Nephron progenitor cell (in vitro differentiated cells): ENCODE results near the gene DAB1.
"Not testable (repeated sequence)": the region's sequence is repeated elsewhere in the genome, so short reads cannot be mapped to it uniquely, and the experiment has no call there.

Source experiments
- DNase-seq: peaks from one replicate; pipeline ENCODE4 v3.0.0; 2021
- H3K27ac Mint-ChIP-seq: 2 replicates; pipeline ENCODE4 v1.8.0; 2021; ENCODE audit warnings: mild to moderate bottlenecking, moderate library complexity, mixed read lengths
- H3K27me3 Mint-ChIP-seq: 2 replicates; pipeline ENCODE4 v1.8.0; 2021; ENCODE audit warnings: mild to moderate bottlenecking, low read depth, mixed read lengths; ENCODE audit not compliant: poor library complexity
- H3K36me3 Mint-ChIP-seq: 2 replicates; pipeline ENCODE4 v1.8.0; 2021; ENCODE audit warnings: low read depth, mixed read lengths
- H3K4me1 Mint-ChIP-seq: 2 replicates; pipeline ENCODE4 v1.8.0; 2021; ENCODE audit warnings: mixed read lengths
- H3K4me3 Mint-ChIP-seq: 2 replicates; pipeline ENCODE4 v1.8.0; 2021; ENCODE audit warnings: mild to moderate bottlenecking, moderate library complexity, mixed read lengths
- H3K9me3 Mint-ChIP-seq: 2 replicates; pipeline ENCODE4 v1.8.0; 2021; ENCODE audit warnings: mild to moderate bottlenecking, moderate library complexity, mixed read lengths
- TF ChIP-seq, protein P1 (sequence below): fragments of 200-600 bp; sonication (generic); IDR thresholded peaks from 2 replicates; pipeline ENCODE4 v1.5.0; 2021; ENCODE audit warnings: antibody characterized with exemption

Gene DAB1

GRCh38 chr1:57222307-57222706 is 201.6 kb downstream of the DAB1 start:
- no peak overlapping the region for H3K4me3 Mint-ChIP-seq
- DNase-seq: no peak
- peak overlapping the region; percentile 3 for H3K27ac Mint-ChIP-seq
- no peaks in the 10 kb centered on the region for H3K4me1 Mint-ChIP-seq
- no peaks in the 10 kb centered on the region for H3K36me3 Mint-ChIP-seq
- H3K9me3 Mint-ChIP-seq: peaks cover 6% of the 10 kb centered on the region
- H3K27me3 Mint-ChIP-seq: no peaks in the 10 kb centered on the region
- TF ChIP-seq, protein P1, sequence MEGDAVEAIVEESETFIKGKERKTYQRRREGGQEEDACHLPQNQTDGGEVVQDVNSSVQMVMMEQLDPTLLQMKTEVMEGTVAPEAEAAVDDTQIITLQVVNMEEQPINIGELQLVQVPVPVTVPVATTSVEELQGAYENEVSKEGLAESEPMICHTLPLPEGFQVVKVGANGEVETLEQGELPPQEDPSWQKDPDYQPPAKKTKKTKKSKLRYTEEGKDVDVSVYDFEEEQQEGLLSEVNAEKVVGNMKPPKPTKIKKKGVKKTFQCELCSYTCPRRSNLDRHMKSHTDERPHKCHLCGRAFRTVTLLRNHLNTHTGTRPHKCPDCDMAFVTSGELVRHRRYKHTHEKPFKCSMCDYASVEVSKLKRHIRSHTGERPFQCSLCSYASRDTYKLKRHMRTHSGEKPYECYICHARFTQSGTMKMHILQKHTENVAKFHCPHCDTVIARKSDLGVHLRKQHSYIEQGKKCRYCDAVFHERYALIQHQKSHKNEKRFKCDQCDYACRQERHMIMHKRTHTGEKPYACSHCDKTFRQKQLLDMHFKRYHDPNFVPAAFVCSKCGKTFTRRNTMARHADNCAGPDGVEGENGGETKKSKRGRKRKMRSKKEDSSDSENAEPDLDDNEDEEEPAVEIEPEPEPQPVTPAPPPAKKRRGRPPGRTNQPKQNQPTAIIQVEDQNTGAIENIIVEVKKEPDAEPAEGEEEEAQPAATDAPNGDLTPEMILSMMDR: no peak

DNA sequence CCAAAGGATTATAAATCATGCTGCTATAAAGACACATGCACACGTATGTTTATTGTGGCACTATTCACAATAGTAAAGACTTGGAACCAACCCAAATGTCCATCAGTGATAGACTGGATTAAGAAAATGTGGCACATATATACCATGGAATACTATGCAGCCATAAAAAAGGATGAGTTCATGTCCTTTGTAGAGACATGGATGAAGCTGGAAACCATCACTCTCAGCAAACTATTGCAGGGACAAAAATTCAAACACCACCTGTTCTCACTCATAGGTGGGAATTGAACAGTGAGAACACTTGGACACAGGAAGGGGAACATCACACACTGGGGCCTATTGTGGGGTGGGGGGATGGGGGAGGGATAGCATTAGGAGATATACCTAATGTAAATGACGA is 203.0 kb downstream of the DAB1 start:
- not testable (repeated sequence) for DNase-seq, H3K27ac Mint-ChIP-seq, H3K9me3 Mint-ChIP-seq, H3K36me3 Mint-ChIP-seq, H3K4me3 Mint-ChIP-seq, H3K27me3 Mint-ChIP-seq, H3K4me1 Mint-ChIP-seq

DNA sequence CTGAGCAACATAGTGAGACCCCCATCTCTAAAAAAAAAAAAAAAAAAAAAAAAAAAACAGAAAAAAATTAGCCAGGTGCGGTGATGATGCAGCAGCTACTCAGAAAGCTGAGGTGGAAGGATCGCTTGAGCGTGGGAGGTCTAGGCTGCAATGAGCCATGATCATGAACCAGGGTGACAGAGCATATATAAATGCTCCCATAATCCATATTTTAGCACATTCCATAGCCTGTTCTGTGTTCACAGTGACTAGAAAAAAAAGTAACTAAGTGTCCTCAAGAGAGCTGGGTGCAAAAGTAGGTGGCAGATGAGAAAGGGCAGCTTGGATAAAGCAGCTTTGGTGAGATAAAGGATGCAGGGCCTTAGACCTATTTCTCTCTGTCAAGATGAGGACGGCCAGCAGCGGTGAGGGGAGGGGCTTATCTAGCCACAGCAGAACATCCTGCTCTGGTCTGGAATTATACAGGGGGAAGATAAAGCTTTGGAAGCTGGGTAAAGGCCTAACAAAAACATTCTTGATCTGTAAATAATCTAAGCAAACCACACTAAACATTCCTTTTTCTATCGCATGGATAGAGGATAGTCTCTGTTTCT is 205.3 kb downstream of the DAB1 start:
- TF ChIP-seq, protein P1: no peak
- H3K27me3 Mint-ChIP-seq: no peaks in the 10 kb centered on the region
- no peak overlapping the region for H3K4me3 Mint-ChIP-seq
- peaks cover 9% of the 10 kb centered on the region for H3K9me3 Mint-ChIP-seq
- H3K36me3 Mint-ChIP-seq: no peaks in the 10 kb centered on the region
- peaks cover 11% of the 10 kb centered on the region for H3K4me1 Mint-ChIP-seq
- no peak overlapping the region for H3K27ac Mint-ChIP-seq
- no peak for DNase-seq

GRCh38 chr1:57217905-57218304 is 206.0 kb downstream of the DAB1 start:
- peaks cover 9% of the 10 kb centered on the region for H3K9me3 Mint-ChIP-seq

DNA sequence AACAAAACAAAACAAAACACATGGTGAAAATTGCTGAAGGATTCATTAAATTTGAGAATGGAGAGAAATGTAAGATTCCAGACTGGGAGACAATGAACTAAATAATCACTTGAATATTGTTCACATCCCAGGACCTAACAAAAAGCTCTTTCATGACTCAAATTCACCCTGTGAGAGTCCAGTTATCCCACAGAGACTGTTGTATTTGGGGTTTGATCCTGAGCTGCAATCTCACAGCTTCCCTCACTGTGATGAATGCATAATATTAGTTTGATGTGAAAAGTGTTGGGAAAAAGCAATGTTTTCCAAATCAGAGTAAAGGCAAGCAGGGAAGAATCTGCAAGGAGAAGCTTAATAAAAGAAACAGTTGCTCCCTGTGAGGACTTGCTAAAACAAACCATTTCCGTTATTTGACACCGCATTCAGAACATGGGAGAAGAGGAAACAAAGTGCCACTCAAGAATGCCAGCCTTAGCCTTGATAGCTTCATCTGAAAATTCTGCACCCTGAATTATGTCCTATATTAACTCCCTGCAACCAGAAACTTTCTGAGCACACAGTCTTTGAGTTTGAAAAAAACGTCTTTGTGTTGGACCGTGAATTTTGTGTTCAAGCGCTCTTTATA is 208.8 kb downstream of the DAB1 start:
- H3K27ac Mint-ChIP-seq: peak overlapping the region; percentile 64
- no peaks in the 10 kb centered on the region for H3K36me3 Mint-ChIP-seq
- H3K4me1 Mint-ChIP-seq: peaks cover 16% of the 10 kb centered on the region
- H3K4me3 Mint-ChIP-seq: no peak overlapping the region
- DNase-seq: no peak
- H3K9me3 Mint-ChIP-seq: peaks cover 4% of the 10 kb centered on the region
- H3K27me3 Mint-ChIP-seq: no peaks in the 10 kb centered on the region
- TF ChIP-seq, protein P1: no peak

More at GRCh38 chr1:57217905-57218304, 206.0 kb downstream of the DAB1 start:
- TF ChIP-seq, protein P1: no peak
- DNase-seq: no peak
- H3K27me3 Mint-ChIP-seq: no peaks in the 10 kb centered on the region
- H3K36me3 Mint-ChIP-seq: no peaks in the 10 kb centered on the region
- no peak overlapping the region for H3K27ac Mint-ChIP-seq
- peaks cover 12% of the 10 kb centered on the region for H3K4me1 Mint-ChIP-seq
- H3K4me3 Mint-ChIP-seq: no peak overlapping the region

GRCh38 chr1:57210881-57211280 is 213.0 kb downstream of the DAB1 start:
- TF ChIP-seq, protein P1: no peak
- DNase-seq: no peak
- Mint-ChIP-seq H3K4me3 (no peak overlapping the region), H3K36me3 (no peaks in the 10 kb centered on the region), H3K27ac (no peak overlapping the region), H3K9me3 (peaks cover 4% of the 10 kb centered on the region), H3K4me1 (peaks cover 23% of the 10 kb centered on the region), H3K27me3 (no peaks in the 10 kb centered on the region)
